Bronchial epithelial cell (primary cell): ENCODE data around the gene SEMA3C. TPM values are rescaled to one million over a fixed set of nuclear protein-coding genes. Genes with fewer than 3 reads are reported as not detected.

ENCODE experiments used
- DNase-seq: peaks from one replicate; pipeline ENCODE4 v3.0.0-alpha.2; 2010; ENCODE audit warnings: low read depth
- FAIRE-seq: peaks from 2 replicates; lab custom pipeline; 2011; peaks lifted over from hg19 to GRCh38; lab: Jason Lieb, UNC
- H3K27me3 ChIP-seq: 2 replicates; pipeline ENCODE4 v1.5.1; 2011; ENCODE audit warnings: low read length; ENCODE audit not compliant: control insufficient read depth, insufficient read depth
- H3K36me3 ChIP-seq: 2 replicates; pipeline ENCODE4 v1.5.1; 2011; ENCODE audit warnings: low read length; ENCODE audit not compliant: control insufficient read depth, insufficient read depth
- H3K4me3 ChIP-seq: 2 replicates; pipeline ENCODE4 v1.5.1; 2011; ENCODE audit warnings: mild to moderate bottlenecking, low read depth, low read length, control low read depth
- total RNA-seq: library from RNA; depleted of rRNA; stranded (reverse); fragments of >200 nt; gene quantifications from 2 replicates; pipeline ENCODE4 v1.2.1, GENCODE V29; 2014
- TF ChIP-seq, protein P1 (sequence below): IDR thresholded peaks from 2 replicates; pipeline ENCODE4 v1.5.1; 2011; ENCODE audit warnings: mild to moderate bottlenecking, moderate library complexity, low read length, control low read depth, inconsistent platforms; ENCODE audit not compliant: insufficient read depth, severe bottlenecking

The SEMA3C gene
- total RNA-seq, 1 donor from 2014 or later, result 178 TPM

DNA sequence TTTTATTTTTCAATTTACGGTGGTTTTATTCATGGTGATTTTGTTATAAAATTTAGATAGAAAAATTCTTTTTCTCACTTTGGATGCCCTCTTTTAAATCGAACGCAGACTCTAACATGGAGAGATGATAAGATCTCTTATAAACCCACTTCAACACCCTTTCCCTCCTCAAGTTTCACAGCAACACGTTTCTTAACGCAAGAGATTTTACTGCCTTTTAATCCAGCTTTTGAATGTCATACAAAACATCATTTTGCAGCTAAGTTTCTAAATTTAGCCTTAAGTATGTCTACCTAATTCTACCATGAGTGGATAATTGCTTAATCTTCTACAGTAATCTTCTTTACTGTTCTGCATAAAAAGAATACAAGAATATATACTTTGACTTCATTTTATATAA lies 70.0 kb downstream of the SEMA3C start:
- no peaks in the 10 kb centered on the region for H3K27me3 ChIP-seq
- H3K4me3 ChIP-seq, result no peak overlapping the region
- FAIRE-seq (no peak), DNase-seq (no peak)
- TF ChIP-seq, protein P1, sequence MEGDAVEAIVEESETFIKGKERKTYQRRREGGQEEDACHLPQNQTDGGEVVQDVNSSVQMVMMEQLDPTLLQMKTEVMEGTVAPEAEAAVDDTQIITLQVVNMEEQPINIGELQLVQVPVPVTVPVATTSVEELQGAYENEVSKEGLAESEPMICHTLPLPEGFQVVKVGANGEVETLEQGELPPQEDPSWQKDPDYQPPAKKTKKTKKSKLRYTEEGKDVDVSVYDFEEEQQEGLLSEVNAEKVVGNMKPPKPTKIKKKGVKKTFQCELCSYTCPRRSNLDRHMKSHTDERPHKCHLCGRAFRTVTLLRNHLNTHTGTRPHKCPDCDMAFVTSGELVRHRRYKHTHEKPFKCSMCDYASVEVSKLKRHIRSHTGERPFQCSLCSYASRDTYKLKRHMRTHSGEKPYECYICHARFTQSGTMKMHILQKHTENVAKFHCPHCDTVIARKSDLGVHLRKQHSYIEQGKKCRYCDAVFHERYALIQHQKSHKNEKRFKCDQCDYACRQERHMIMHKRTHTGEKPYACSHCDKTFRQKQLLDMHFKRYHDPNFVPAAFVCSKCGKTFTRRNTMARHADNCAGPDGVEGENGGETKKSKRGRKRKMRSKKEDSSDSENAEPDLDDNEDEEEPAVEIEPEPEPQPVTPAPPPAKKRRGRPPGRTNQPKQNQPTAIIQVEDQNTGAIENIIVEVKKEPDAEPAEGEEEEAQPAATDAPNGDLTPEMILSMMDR, result no peak
- no peaks in the 10 kb centered on the region for H3K36me3 ChIP-seq

DNA sequence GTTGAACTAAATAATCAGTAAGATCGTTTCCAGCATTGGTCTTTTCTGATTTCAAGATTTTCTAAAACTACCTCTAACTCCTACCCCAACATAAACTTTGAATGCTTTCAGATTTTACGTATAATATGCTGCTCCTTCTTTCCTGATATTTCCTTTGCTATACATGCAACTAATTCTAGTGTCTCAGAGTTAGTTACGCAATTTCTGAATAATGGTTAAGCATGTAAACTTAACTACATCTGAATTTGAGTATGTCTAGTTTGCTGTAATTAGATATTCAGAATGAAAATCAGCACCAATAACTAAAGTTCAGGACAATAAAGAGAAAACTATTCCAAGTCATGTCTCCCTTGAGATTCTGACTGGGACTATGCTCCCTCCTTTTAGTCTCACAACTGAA lies 71.0 kb downstream of the SEMA3C start:
- FAIRE-seq (no peak), DNase-seq (no peak)
- H3K4me3 ChIP-seq, result no peak overlapping the region
- no peaks in the 10 kb centered on the region for H3K36me3 ChIP-seq
- H3K27me3 ChIP-seq, result no peaks in the 10 kb centered on the region
- TF ChIP-seq, protein P1, result no peak

DNA sequence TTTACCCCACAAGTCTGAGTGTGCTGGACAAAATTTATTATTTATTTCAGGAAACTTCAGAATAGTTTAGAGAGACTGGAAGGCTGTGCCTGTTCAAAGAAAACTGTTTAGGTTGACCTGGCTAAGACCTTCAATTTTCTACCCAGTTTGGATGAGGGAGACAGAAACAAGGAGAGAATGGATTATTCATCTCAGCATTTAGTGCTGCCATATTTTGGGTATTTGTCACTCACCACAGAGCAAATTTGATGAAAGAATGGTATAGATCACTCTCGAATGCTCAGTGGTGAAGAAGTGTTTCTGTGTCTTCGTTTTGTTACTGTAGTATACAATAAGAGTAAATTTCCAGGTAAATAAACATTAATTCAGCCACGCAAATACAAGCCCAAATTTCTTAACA lies 71.8 kb downstream of the SEMA3C start:
- no peaks in the 10 kb centered on the region for H3K27me3 ChIP-seq
- TF ChIP-seq, protein P1, result no peak
- no peak for FAIRE-seq
- no peak for DNase-seq
- no peak overlapping the region for H3K4me3 ChIP-seq
- H3K36me3 ChIP-seq, result no peaks in the 10 kb centered on the region

DNA sequence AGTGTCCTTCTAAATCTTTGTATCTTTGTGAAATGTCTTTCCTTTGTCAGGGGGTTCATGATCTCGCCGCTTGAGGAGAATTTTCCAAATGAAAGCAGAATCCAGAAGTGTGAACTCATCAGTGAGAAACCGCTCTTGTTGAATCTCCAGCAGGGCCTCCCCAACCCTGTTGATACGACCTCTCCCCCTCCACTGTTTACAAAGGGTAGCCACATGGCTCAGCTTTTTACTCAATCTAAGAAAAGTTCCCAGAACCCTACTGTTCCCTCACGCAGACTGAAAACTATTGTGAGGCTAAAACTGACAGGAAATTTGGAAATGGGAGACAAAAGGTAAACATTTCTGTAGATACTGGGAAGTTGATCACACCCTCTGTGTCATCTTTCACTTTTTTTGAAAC lies 73.9 kb downstream of the SEMA3C start:
- DNase-seq (no peak), FAIRE-seq (no peak)
- H3K27me3 ChIP-seq, result no peaks in the 10 kb centered on the region
- TF ChIP-seq, protein P1, result no peak
- no peak overlapping the region for H3K4me3 ChIP-seq
- H3K36me3 ChIP-seq, result no peaks in the 10 kb centered on the region

DNA sequence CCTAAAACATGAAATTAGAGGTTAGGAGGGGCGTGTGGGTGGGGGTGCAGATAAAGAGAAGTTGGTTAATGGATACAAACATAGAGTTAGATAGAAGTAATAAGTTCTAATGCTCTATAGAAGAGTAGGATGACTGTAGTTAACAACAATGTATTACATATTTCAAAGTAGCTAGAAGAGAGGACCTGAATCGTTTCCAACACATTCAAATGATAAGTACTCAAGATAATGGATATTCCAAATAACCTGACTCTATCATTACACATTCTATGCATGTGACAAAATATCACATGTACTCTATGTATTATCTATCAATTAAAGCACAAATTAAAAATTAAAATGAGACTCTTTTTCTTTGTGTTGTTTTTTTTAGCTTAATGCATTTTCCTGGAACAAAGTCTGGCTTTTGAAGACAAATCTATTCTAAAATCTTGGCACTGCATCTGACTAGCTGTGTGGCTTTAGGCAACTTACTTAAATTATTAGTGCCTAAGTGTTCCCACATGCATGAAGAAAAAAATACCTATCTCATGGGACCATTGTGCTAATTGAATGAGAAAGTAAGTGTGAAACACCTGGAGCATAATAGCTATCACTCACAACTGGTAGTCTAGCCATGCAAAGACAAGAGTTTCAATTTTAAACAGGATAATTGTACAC lies 75.7 kb downstream of the SEMA3C start:
- TF ChIP-seq, protein P1, result no peak
- DNase-seq (no peak), FAIRE-seq (no peak)
- Histone ChIP-seq H3K36me3 (no peaks in the 10 kb centered on the region), H3K27me3 (no peaks in the 10 kb centered on the region), H3K4me3 (no peak overlapping the region)
